GM03348 (cell line): ENCODE measurements around the gene SDR42E2.
"Not testable (repeated sequence)": the region's sequence is repeated elsewhere in the genome, so short reads cannot be mapped to it uniquely, and the experiment has no call there.

Source experiments
- DNase-seq: peaks from one replicate; pipeline ENCODE4 v3.0.0; 2012; ENCODE audit warnings: low spot score

Gene SDR42E2

DNA sequence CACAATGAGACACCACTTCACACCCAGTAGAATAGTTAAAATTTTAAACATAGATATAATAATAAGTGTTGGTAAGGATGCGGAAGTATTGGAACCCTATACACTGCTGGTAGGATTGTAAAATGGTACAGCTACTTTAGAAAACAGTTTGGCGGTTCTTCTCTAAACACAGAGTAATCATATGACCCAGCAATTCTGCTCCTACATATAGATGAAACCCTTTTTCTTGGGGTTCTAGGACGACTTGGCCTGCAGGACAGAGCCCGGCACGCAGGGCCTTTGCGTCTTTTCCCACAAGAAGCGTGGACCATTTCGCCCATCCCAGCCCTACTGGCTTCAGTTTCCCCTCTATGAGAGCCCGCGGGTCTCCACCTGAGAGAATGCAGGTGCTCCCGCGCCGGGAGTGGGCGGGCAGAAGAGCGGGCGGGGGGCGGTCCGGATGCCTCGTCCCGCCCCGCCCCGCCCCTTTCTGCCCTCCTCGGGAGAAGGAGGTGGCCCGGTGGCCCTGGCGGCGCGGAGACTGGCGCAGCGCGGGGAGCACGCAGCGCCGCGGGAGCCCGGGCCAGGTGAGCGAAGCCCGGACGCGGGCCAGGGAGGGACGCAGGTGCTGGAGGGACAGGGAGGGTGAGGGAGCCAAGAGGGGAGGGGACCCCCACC, at the start of gene SDR42E2:
SDR42E2 (plus strand) TSS at position 508 of the 657 bp plus-strand sequence. CDS start 3,077 bp downstream, outside the sequence.
- no peak for DNase-seq

DNA sequence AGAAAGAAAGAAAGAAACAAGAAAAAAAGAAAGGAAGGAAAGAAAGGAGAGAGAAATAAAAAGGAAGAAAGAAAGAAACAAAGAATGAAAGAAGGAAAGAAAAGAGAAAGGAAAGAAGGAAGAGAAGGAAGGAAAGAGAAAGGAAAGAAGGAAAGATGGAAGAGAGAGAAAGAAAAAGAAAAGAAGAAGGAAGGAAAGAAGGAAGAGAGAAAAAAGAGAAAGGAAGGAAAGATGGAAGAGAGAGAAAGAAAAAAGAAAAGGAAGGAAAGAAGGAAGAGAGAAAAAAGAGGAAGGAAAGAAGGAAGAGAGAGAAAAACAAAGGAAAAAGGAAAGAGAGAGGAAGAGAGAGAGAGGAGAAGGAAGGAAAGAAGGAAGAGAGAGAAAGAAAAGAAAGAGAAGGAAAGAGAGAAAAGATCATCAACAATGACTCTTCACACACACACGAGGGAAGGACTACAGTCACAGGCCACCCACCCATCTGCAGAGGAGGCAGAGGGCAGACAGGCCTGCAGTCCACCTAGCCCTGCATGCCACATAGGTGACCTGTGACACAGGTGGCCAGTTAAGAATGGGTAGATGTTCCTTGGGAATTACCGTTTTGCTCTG, 46.1 kb upstream of the SDR42E2 start:
- DNase-seq, result no peak

DNA sequence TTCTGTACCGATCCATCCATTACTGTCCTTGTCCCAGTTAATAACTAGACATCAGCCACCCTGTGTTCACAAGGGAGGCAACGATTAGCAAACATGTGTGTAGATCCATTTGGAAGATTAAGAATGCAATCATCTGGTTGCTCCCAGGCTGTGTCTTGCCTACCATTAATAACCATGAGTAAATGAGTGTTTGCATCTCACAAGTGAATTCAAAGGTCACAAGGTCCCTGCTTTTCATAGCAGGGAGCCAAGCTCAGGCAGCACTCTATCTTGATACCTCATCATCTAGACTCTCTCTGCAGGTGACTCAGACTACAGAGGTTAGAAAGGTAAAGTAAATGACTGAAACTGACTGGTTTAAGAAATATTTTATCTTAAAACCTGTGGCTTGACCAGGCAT, 44.7 kb upstream of the SDR42E2 start:
- no peak for DNase-seq

DNA sequence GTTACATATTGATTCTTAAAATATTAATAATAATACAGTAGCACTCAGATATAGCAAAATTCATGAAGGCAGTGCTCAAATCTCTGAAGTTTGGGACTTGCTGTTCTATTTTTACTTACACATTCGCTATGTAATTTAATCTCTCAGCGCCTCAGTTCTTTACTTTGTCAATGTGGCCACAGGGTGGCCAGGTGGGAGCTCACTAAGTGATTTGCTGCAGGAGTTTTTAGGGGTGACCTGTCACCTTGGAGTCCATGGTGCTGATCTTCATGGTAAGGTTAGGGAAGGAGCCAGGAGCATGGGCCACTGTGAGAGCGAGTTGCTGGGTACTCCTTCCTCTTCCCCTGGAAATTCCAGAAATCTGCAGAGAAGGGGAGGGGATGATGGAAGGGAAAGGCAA, 41.9 kb upstream of the SDR42E2 start:
- no peak for DNase-seq

DNA sequence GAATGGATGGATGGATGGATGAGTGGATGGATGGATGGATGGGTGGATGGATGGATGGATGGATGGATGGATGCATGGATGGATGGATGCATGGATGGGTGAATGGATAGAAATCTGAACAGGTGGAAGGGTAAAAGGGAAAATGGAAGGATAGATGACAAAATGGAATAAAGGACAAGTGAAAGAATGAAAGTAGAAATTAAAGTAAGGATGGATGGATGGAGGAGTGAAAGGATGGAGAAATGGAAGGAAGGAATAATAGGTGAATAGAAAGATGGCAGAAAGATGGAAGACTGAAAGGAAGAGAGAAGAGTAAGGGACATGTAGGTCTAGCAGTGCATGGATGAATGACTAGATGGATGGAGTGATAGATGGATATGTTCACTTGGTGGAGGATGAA, 40.1 kb upstream of the SDR42E2 start:
- no peak for DNase-seq

DNA sequence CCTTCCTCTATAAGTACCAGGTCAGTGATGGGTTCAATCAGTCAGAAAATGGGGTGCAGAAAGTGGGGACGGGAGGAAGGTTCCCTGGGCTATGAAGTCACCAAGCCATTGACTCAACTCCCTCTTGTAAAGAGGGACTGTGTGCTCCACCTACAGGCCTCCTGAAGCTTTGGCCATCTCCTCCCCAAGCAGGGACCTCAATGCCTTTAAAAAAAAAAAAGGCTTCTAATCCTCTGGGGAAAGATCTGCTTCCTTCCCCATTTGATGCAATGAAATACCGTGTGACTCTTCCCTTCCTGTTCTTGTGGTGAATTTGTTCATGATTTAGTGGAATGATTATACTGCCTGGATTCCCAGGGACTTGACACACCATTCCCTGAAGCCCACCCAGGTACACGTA, 39.2 kb upstream of the SDR42E2 start:
- DNase-seq, result no peak

DNA sequence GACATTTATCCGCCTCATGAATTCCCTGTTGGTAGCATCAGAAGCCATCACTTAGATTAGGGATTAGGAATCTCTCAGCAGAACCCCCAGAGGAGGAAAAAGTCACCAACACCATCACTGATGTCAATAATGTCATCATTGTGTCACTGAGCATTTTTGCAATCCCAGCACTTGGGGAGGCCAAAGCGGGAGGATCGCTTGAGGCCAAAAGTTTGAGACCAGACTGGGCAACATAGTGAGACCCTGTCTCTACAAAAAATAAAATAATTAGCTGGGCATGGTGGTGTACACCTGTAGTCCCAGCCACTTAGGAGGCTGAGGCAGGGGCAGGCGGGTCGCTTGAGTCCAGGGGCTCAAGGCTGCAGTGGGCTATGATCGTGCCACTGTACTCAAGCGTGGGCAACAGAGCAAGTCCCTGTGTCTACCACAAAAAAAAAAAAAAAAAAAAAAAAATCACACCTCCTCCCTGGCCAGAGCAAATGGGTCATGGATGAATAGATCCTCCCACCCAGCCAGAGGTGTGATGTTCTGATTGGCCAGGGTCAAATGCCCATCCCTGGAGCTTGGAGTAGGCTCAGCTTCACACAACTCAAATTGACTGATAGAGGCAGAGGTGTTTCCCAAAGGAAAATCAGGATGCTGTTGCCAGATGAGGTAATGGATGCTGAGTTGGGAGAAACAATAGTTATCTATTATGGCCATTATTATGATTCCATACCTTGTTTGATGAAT, 38.4 kb upstream of the SDR42E2 start:
- no peak for DNase-seq

DNA sequence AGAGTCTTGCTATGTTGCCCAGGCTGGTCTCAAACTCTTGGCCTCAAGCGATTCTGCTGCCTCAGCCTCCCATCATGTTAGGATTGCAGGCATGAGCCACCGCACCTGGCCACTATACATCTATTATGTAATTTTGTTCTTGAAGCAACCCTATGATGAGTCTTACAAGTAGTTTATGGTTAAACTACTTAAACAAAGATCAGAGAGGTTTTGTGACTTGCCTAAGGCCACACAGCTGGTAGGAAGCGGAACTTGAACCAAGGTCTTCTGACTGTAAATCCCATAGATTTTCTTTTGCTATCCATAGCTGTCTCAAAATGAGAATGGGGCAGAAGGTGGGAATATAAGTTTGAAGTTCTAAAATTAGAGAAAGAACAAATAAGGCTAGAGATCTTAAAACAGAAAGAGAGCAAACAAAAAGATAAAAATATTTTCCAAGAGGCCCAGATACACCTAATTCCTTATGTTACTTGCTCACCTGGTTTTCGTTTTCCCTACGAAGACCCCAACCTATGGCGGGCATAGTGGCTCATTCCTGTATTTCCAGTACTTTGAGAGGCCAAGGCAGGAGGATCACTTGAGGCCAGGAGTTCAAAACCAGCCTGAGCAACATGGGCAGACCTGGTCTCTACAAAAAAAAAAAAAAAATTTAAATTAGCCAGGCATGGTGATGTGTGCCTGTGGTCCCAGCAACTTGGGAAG, 37.6 kb upstream of the SDR42E2 start:
- DNase-seq, result no peak

DNA sequence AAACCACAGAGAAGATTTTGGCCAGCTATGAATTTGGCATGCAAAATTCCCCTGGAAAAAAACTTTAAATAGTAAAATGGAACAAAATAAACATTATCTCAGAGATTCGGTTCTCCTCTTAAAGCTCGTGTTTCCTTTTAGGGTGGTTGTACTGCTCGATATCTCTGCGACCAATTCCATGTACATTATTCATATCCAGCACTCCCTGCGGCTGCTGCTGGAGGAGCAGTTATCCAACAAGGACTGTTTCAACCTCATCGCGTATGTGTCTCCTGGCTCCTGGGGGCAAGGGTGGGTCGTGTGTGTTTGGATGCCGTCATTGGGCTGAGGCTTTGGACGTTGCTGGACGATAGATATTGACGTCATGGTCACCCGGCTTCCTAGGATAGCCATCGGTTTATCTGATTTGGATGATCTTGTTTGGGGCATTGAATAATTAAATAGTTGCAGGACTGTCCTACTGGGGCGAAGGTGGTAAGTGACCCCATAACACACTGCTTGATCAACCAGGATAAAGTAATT, 36.2 kb upstream of the SDR42E2 start:
- DNase-seq, result no peak

DNA sequence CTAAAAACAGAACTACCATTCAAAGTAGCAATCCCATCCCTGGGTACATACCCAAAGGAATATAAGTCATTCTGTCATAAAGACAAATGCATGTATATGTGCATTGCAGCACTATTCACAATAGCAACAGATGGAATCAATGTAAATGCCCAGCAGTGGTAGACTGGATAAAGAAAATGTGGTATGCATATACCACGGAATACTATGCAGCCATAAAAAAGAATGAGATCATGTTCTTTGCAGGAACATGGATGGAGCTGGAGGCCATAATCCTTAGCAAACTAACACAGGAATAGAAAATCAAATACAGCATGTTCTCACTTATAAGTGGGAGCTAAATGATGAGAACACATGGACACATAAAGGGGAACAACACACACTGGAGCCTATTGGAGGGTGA, 33.8 kb upstream of the SDR42E2 start:
- not testable (repeated sequence) for DNase-seq

DNA sequence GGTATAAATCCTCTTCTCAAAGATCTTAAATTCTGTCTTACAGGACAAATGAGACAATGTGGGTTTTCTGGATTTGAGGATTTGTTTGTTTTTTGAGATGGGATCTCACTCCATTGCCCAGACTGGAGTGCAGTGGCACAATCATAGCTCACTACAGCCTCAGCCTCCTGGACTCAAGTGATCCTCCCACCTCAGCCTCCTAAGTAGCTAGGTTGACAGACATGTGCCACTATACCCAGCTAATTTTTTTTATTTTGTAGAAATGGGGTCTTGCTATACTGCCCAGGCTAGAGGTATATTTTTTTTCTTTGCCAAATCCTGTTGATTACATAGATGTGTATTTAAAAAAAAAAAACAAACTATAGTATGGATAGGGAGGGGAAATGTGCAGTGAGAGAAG, 31.8 kb upstream of the SDR42E2 start:
- no peak for DNase-seq

DNA sequence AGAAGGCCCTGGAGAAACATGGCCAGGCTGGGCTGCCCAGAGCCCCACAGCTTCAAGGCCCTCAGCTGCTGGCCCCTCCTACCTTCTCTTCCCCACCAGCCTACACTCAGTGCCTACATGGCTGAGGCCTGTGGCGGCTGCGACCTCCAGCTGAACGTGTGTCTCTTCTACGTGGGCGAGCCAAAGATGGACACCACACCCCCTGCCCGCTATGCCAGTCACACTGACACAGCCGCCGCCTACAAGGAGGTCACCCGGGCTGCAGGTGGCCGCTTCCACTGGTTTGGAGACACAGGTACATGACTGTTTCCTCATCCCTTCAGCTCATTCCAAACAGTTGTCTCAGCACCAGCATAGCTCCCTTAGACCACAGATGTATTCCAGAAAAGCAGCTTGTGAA, 29.5 kb upstream of the SDR42E2 start:
- DNase-seq, result no peak

DNA sequence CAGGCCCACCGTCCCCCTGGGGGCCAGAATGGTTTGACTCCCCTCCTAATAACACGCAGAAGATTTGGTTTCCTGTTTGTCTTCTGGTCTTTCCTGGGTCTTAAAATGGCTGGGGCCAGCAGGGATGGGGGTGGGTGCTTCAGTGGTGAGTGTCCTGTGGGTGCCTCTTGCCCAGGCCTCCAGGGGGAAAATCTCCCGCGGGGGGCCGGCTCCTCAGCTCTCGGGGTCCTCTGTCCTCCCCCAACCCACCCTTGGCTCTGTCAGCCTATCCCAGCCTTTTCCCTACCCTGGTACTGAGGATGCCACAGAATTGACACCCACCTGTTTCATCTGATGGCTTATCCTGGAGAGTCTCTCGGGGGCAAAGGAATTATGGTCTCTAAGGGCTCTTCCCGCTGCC, 23.8 kb upstream of the SDR42E2 start:
- no peak for DNase-seq

DNA sequence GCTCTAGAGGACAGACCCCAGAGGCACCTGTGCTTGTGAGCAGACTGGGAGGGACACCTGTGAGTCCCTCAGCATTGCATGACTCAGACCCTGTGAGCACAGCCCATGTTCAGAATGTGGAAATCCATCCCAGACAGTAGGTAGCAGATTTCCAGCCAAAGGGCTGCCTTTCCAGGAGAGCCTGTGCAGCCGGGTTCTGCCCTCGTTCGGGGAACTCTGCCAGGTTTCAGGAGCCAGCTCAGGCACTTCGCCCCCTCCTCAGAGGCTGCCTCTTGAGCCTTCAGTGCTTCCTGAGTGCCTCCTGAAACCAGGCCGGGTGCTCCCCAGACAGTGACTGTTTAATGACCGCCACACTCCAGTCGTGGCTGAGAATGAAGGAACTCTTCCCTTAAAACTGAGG, 23.3 kb upstream of the SDR42E2 start:
- no peak for DNase-seq

DNA sequence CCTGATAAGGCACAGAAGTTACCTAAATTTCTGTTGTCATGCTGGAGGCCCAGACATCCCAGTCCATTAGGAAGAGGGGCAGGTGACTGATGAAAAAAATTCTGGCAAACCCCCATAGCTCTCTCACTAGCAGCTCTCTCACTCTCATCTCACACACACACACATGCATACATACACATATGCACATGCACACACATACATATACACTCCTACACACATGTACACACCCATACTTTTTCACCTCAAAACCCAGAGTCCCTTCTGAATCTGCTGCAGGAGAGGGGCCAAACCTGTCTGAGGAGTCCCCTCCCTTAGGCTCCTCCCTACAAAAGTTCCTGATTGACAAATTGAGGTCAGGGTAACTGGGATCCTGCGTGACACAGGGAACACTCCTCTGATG, 22.6 kb upstream of the SDR42E2 start:
- no peak for DNase-seq

DNA sequence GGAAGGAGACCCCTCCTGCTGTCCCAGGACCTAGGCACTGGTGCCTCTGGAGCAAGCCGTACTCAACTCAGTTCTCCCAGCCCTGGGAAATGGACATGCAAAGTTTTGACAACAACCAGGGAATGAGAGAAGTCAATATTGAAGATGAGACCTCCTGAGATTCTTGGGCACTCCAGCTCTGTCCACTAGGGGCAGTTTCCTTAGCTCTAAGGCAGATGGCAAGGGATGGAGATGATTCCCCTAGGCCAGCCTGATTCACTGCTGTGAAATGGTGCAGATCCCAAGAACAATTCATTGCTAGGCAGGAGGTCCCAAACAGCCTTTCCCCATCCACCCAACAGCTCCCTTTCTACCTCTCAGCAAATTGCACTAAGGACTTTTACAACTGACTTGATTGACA, 20.5 kb upstream of the SDR42E2 start:
- peak; percentile 43 for DNase-seq

DNA sequence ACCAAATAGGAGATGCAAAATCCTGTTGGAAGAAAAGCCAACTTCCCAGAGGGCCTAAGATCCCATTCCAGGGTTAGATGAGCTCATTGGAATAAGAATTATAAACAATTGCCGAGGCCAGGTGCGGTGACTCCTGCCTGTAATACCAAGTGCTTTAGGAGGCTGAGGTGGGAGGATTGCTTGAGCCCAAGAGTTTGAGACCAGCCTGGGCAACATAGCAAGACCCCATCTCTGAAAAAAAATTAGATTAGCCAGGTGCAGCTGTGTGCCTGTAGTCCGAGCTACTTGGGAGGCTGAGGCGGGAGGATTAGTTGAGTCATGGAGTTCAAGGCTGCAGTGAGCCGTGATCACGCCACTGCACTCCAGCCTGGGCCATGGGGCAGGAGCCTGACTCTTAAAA, 17.8 kb upstream of the SDR42E2 start:
- no peak for DNase-seq

DNA sequence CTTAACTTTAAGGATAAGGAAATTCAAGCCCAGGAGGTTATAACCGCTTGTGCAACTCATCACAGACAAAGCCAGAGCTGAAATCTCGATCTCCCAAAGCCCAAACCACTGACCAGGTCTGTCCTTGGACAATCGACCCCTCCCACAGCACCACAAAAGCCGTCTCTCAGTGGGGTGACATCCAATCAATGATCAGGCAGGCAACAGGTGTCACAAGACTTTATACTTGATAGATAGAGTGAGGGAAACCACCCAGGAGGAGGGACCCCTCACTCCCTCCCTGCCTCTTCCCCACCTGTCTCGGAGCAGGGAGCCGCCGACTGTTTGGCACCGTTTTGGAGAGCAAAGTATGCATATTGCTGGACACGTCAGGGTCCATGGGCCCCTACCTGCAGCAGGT, 14.5 kb upstream of the SDR42E2 start:
- no peak for DNase-seq

DNA sequence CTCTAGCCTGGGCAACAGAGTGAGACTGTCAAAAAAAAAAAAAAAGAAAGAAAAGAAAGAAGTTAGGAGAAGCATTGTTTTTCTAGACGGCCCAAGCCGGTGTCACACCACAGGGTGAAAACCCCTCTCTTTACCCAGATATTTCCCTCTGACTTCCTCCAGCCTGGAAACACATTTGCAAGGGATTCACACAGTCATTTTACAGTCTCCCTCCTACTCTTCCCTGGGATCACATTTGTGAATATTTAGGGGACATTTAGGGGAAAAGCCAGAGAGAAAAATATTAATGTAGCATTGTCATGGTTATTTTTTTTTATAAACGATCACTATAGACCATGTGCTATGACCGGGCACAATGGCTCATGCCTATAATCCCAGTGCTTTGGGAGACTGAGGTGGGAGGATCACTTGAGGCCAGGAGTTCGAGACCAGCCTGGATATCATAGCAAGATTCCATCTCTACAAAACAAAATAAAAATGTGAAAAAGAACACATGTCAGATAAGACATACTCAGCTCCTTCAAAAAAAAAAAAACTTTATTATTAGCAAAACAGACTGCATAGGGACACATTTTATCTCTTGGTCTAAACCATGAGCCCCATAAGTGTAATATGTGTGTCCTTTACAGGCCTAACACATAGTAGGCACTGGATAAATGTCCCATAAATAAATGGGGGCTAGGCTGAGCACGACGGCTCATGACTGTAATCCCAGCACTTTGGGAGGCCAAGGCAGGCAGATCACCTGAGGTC, 10.9 kb upstream of the SDR42E2 start:
- DNase-seq, result no peak

DNA sequence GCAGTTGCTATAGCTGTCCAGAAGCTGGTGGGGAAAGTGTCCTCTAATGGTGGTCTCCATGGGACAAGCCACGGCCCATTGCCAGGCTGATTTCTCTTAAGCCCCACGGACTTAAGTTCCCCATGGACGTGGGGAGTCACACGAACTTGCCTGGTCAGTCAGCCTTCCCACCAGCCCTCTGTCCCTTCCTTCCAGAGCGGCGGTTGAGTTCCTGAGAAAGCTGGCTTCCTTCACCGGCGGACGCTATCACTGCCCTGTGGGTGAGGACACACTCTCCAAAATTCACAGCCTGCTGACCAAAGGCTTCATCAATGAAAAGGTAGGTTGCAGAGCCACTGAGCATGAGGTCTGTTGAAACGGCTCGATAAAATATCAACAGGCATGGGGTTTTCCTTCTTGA, 10.0 kb upstream of the SDR42E2 start:
- no peak for DNase-seq

DNA sequence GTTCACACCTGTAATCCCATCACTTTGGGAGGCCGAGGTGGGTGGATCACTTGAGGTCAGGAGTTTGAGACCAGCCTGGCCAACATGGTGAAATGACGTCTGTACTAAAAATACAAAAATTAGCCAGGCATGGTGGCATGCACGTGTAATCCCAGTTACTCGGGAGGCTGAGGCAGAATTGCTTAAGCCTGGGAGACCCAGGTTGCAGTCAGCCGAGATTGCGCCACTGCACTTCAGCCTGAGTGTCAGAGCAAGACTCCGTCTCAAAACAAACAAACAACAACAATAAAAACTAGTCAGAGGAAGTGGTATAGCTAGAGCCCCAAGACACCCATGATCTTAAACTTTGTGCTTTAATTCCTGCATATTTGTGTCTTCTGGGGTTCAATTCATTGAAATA, 9.2 kb upstream of the SDR42E2 start:
- not testable (repeated sequence) for DNase-seq

DNA sequence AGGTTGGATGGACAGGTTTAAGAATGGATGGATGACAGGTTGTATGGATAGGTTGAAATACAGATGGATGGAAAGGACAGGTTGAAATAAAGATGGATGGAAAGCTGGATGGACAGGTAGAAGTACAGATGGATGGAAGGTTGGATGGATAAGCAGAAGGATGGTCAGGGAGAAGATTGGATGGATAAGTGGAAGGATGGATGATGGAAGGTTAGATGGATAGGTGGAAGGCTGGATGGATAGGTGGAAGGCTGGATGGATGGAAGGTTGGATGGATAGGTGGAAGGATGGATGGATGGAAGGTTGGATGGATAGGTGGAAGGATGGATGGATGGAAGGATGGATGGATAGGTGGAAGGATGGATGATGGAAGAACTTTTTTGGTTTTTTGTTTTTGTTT, 905 bp upstream of the SDR42E2 start:
- DNase-seq, result no peak
